LNCaP clone FGC (cell line): ENCODE results near the gene FMN1.

Source experiments
- DNase-seq: peaks from one replicate; pipeline ENCODE4 v3.0.0-alpha.2; 2011; ENCODE audit warnings: low read depth
- H3K4me3 ChIP-seq: 2 replicates; pipeline ENCODE4 v1.5.1; 2011; ENCODE audit warnings: mild to moderate bottlenecking, low read depth, low read length, control low read depth
- TF ChIP-seq, protein P1 (sequence below): IDR thresholded peaks from 2 replicates; pipeline ENCODE4 v1.5.1; 2012; ENCODE audit warnings: mild to moderate bottlenecking; ENCODE audit not compliant: control insufficient read depth, insufficient read depth; ENCODE audit errors: extremely low read depth

Gene FMN1

DNA sequence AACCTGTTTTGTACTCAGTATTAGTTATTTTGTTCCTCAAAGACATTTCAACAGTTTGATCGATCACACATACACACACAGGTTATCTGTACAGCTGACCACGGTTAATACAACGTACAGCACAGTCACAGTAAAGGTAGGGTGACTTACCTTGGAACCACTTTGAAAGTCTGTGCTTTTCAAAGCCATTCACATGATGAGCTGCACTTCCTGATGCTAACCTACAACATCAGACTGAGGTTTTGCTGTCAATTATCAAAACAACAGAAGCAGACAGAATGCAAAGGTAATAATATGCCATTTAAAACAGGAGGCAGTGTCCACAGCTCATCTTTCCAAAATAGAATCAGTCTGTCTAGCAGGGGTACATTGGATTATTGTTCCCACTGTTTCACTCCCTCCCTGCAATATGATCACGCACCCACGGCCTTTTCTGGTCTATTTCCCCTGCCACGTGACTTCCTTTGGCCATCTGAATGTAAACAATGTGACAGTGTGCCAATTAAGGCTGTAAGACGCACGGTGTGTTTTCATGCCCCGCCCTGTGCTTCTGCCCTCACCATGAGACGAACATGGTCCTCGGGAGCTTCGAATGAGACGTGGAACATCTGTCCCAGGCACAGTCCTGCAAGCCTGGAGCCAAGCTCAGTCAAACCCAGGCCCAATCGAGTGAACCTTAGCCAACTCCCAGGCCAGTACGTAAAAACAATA lies 102.4 kb downstream of the FMN1 start:
- no peak for DNase-seq
- TF ChIP-seq, protein P1, sequence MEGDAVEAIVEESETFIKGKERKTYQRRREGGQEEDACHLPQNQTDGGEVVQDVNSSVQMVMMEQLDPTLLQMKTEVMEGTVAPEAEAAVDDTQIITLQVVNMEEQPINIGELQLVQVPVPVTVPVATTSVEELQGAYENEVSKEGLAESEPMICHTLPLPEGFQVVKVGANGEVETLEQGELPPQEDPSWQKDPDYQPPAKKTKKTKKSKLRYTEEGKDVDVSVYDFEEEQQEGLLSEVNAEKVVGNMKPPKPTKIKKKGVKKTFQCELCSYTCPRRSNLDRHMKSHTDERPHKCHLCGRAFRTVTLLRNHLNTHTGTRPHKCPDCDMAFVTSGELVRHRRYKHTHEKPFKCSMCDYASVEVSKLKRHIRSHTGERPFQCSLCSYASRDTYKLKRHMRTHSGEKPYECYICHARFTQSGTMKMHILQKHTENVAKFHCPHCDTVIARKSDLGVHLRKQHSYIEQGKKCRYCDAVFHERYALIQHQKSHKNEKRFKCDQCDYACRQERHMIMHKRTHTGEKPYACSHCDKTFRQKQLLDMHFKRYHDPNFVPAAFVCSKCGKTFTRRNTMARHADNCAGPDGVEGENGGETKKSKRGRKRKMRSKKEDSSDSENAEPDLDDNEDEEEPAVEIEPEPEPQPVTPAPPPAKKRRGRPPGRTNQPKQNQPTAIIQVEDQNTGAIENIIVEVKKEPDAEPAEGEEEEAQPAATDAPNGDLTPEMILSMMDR, result no peak
- no peak overlapping the region for H3K4me3 ChIP-seq

GRCh38 chr15:33089878-33090757 lies 104.4 kb downstream of the FMN1 start:
- H3K4me3 ChIP-seq, result no peak overlapping the region
- TF ChIP-seq, protein P1, result no peak
- DNase-seq, result peak; percentile 35

DNA sequence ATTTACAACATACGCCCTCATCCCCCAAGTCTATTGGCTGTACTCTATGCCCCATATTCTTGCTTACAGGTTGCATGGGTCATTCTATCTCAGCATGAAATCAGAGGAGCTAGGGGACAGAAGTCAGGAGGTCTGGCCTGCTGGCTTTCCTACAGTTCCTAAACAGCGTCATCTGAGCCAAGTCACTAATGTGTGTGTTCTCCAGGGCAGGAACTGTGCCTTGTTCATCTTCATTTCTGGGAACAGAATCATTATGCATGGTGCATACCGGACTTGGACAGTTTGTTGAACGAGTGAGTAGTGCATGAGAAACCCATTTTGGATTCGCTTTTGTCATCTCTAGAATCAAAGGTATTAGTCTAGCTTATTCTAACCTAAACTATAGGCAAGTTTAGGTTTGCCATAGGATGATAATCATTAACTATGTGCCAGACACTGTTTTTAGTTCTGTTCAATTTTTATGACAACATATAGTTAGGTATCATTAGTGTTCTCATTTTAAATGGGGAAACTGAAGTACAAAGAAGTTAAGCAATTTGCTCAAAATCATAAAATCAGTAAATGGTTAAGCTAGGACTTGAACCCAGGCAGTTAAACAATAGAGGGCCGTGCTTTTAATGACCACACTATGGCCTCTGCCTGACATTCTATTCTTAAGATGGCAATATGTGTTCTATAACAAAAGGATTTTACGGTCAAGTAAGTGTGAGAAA lies 105.2 kb downstream of the FMN1 start:
- no peak overlapping the region for H3K4me3 ChIP-seq
- TF ChIP-seq, protein P1, result no peak
- DNase-seq, result no peak

DNA sequence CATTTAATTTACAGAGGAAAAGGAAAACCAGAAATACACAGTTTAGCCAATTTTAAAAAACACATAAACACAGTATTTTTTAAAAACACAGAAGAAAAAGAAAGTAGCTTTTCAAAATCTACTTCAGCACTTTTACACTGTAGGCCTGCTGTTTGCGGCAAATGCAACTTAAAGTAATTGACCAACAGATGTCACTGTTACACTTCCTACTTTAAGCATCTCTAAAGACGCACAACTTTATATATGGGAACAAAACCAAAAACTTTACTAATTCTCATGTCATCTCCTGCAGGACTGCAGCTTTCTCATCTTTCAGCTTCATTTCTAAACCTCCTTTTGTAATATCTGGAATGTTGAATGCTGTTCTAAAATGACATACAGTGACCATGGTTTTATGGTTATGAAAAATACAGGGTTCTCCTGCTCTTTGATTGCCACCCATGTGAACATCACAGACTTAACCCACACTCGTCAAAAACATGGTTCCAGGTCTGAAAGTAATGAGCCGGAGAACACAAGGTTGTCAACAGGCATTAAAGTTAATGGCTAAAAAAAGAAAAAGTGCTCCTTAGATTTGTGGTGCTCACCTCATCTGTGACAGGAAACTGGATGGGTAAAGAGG lies 107.9 kb downstream of the FMN1 start:
- H3K4me3 ChIP-seq, result no peak overlapping the region
- peak; percentile 47 for DNase-seq
- TF ChIP-seq, protein P1, result peak; percentile 72

DNA sequence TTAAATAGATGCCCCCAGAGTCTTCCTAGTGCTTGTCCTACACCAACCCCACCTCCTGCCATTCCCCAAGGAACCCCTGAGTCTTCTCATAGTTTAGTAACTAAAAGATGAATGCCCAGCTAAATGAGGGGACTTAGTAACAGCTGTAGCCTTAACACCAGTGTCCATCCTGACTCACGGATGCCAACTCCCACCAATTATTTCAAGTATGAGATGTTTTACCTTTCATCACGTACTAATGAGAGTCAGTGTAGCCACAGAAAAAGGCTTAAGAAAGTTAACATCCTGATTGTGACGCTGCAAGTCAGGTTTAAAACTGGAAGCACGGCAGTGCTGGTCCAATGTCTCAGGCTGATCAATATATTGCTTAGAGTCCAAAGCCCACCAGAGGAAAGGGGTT lies 109.9 kb downstream of the FMN1 start:
- DNase-seq, result no peak
- TF ChIP-seq, protein P1, result no peak
- H3K4me3 ChIP-seq, result no peak overlapping the region

GRCh38 chr15:33083232-33084081 lies 111.1 kb downstream of the FMN1 start:
- no peak overlapping the region for H3K4me3 ChIP-seq
- TF ChIP-seq, protein P1, result no peak
- no peak for DNase-seq
